ENCODE results near the gene TMEM182.
A peak's percentile ranks its signal among the peaks of the same experiment; 100 is the strongest.

The TMEM182 gene

DNA sequence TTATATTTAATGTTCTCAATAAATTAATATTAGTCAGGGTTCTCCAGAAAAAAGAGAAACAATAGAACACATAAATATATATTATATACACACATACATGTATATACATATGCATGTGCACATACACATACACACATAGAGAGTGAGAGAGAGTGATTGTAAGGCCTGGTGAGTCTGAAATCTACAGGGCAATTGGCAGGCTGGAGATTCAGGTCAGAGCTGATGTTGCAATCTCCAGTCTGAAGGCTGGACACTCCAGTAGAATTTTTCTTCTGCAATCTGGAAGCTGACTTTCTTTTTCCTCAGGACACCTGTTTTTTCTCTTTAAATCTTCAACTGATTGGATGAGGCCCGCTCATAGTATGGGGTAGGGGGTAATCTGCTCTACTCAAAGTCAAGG is 3.2 kb downstream of the TMEM182 start:
- no peak for DNase-seq (ENCODE audit: low read depth, low spot score)

DNA sequence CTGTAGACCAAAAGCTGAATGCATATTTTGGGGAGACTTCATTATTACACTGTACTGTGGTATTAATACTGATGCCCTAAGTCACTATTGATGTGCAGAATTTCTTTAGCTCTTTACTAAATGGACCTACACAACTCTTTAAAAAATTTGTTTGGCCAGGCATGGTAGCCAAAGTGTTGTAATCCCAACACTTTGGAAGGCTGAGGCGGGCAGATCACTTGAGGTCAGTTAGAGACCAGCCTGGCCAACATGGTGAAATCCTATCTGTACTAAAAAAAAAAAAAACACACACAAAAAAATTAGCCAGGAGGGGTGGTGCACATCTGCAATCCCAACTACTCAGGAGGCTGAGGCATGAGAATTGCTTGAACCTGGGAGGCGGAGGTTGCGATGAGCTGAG is 6.4 kb downstream of the TMEM182 start:
- DNase-seq (ENCODE audit: low read depth, low spot score), result no peak

DNA sequence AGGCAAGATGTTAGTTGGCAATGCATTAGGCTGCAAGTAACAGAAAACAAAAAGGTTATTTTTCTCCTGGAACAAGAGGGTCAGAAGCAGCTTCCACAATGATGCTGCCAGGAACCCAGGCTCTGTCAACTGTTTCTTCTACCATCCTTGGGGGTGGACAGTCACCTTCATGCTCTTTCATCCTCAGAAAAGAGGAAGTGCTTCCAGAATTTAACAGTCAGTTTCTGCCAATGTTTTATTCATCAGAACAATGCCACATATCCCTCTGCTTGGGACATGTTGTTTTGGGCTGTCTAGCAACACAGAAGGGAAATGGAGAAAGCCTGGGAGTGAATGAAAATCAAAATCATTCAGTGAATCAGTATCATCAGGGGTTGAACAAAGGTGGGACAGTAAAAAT is 7.1 kb downstream of the TMEM182 start:
- no peak for DNase-seq (ENCODE audit: low read depth, low spot score)

DNA sequence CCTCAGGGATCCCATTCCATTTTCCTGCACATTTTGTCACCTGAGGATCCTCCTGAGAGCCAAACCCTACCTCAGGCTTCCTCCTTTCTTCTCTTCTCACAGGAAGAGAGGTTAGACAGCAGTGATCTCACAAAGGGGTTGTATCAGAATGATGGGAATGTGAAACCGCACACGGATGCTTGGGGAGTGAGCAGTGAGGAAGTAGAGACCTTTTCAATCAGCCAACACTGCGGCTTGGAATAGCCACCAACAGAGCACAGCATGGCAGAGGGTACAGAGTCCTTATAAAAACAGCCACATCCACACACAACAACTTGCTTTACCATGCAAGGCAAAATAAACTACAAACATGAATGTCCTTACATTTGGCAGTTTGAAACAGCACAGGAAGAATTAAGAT is 8.7 kb downstream of the TMEM182 start:
- DNase-seq (ENCODE audit: low read depth, low spot score), result no peak

DNA sequence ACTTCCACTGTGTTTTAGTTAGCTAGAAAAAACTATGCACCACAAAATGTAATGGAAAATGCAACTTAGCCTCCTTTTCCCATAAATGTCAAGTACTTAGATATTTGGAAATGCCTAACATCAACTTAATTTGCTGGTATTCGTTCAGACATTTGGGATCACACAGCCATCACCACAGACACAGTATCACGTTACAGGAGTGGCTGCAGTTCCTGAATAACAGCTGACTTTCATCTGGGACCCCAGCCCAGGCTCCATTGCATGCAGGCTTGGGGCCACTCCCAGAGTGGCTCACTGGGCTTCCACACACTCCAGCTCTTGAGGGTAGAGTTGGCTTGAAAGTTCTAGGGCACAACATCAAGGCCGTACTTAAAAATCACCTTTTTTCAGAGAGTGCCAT is 9.3 kb downstream of the TMEM182 start:
- no peak for DNase-seq (ENCODE audit: low read depth, low spot score)

DNA sequence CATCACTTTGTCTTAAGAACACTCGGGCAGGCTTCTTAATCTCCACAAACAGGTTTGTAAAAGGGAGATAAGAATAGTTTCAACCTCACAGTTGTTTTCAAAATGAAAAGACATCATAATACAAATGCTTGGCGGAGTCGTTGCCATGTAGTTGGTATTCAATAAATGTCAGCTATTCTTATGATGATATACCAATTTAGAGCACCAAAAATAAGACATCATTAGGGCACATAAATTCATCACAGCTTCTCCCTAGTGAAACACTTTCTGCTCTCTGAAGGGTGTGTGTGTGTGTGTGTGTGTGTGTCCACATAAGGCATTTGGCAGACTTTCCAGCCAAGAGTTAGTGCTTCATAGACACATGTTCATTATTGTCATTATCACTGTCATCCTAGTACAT is 10.8 kb downstream of the TMEM182 start:
- no peak for DNase-seq (ENCODE audit: low read depth, low spot score)

DNA sequence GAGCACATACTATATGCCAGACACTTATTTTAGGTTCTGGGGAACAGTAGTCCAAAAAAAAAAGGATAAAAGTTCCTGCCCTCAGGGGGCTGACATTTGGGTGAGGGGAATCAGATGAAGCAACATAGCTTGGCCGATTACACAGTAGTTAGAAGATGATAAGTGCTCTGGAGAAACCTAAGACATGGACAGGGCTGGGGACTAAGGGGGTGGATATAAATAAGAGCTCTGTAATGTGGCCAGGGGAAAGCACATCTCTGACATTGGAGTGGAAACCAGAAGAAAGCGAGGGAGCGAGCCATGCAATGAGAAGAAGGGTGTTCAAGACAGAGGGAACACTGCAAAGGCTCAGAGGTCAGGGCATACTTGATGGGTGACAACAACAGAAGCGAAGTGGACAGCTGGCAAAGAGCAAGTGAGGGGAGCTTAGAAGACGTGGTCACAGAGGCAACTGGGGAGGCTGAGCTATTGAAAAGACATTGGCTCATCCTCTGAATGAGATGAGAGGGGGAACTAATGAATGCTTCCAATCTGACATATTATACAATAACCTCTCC is 11.4 kb downstream of the TMEM182 start:
- DNase-seq (ENCODE audit: low read depth, low spot score), result no peak

DNA sequence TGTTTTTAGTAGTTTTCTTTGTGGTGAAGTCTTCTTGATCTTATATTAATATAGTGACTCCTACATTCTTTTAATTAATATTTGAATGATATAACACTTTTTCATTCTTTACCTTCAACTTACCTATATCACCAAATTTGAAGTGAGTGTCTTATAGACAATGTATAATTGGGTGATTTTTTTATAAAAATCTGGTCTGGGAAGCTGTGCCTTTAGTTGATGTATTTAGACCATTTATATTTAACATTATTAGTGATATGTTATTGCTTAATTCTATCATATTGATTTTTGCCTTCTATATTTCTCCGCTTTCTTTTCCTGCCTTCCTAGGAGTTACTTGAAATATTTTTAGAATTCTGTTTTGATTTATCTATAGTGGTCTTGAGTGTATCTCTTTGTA is 16.4 kb downstream of the TMEM182 start:
- no peak for DNase-seq (ENCODE audit: low read depth, low spot score)

DNA sequence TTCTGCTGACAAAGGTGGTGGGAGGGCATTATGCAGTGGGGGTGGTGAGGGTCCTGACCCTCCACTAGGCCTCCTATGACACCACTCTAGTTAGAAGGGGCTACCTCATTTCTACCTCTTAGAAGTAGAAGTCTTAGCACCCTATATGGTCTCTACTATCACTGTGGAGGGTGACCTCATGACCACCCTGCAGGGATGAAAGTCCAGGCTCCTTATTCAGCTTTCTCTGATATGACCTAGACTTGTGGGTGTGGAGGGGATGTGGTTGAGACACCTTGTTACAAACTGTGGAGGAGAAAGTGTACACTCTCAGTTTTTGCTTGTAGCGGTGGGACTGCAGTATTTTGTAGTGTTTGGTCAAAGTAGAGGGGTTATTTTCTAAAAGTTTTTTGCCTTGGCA is 18.6 kb downstream of the TMEM182 start:
- no peak for DNase-seq (ENCODE audit: low read depth, low spot score)

DNA sequence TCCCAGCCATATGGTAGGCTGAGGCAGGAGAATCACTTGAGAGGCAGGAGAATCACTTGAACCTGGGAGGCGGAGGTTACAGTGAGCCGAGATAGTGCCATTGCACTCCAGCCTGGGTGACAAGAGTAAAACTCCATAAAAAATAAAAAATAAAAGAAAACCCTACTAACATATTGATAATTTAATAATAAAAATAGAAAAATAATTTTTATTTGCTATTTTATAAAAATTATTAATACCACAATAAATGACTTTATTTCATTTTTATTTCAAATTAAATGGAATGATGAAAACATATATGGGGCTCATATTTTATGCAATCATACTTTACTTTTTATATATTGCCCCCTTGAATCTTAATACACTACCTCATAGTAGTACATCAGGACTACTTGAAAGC is 20.4 kb downstream of the TMEM182 start:
- no peak for DNase-seq (ENCODE audit: low read depth, low spot score)

DNA sequence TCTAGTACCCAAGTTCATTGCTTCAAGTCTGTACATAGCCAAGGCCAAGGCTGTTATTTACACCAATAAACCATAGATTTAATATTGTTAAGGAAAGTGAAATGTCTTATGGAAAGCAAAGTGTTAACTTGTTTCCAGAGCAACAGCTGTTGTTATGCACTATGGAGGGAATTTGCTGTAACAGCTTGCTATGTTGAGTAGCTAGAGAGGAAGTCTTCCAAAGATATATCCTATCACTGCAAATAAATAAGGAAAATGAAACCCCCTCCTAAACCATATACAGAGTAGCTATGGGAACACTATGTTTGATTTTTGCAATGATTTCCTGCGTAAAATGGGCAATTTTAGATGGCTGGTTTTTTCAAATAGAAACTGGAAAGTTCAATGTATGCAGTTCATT is 21.1 kb downstream of the TMEM182 start:
- no peak for DNase-seq (ENCODE audit: low read depth, low spot score)

DNA sequence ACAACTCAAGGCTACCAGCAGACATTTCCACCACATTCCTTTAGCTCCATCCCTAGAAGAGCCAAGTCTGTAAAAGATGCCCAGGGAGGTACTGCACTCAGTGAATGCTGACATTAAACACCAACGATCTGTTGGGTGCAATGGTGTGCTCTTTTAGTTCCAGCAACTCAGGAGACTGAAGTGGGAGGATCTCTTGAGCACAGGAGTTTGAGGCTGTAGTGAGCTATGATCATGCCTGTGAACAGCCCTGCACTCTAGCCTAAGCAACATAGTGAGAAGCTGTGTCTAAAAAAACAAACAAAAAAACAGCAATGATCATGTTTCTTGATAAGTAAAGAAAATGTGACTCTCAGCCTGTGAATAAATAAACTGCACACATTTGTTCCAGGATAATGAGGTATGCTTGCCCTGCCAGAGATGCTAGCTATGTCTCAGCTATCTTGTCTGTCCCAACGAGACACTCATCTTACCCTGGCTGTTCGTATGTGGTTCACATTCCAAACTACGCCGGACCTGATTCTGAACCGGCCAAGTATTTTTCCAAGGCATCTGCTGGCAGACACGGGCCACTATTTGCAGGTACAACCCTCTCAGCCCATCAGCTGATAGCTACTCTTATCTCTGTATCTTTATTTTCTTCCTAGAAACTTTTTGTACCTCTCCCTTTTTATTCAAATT is 21.8 kb downstream of the TMEM182 start:
- DNase-seq (ENCODE audit: low read depth, low spot score), result no peak

DNA sequence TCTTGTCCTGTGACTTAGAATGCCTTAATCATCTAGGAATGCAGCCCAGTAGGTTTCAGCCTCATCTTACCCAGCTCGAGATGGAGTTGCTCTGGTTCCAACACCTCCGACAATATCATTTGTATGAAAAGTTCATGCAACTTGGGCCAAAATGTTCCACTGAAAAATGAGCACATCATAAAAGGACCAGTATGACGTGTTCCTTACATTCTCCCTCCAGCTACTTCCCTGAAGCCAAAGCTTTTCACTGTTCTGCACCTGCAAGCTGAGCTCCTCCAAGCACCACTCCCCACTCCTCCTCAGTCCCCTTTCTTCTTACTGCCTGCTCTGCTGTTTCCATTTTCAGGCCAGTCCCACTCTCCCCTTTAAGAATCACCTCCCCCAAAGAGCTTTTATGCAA is 23.1 kb downstream of the TMEM182 start:
- peak; percentile 6 for DNase-seq (ENCODE audit: low read depth, low spot score)

DNA sequence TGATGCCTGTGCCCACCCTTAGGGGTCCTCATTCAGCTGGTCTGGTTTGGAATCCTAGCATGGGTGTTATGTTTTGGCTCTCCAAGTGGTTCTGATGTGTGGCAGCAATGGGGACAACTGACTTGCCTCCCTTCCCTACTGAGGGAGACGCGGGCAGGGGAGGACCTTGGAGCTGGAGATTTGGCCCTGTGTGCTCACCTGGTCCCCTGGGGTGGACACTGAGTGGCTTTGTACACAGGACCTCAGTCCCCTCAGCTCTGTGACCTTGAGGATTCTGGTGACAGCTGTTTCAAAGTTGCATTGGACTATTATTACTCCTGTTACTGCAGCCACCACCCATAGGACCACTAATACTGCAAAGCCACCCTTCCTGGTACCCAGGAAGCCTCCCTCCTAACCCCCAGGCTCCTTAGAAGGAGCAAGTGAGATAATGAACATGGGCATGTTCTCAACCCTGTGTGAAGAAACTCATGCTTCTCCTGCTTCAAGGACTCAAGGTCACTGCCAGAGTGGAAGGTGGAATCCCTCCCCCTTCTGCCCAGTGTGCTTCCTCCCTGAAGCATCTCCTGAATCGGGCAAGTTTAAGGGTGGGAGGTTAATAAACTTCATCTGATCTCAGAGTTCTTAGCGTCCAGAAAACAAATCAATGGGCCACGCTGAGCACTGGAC is 26.5 kb downstream of the TMEM182 start:
- DNase-seq (ENCODE audit: low read depth, low spot score), result no peak

DNA sequence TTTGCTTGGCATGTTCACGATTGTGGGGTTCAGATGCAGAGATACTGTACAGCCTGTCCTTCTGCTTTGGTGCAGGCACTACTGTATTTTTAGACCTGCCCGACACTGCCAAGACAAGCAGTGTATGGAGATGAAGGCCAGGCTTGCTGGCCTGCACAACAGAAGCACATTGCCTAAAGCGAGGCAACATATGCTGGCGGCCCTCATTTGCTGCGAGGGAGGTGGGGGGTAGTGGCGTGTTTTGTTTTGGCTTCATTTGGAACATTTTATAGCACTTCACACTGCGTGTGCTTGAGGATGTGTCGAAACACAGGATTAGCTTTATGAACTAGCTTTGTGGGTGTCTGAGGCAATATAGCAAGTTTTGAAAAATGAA is 27.0 kb downstream of the TMEM182 start:
- no peak for DNase-seq (ENCODE audit: low read depth, low spot score)

DNA sequence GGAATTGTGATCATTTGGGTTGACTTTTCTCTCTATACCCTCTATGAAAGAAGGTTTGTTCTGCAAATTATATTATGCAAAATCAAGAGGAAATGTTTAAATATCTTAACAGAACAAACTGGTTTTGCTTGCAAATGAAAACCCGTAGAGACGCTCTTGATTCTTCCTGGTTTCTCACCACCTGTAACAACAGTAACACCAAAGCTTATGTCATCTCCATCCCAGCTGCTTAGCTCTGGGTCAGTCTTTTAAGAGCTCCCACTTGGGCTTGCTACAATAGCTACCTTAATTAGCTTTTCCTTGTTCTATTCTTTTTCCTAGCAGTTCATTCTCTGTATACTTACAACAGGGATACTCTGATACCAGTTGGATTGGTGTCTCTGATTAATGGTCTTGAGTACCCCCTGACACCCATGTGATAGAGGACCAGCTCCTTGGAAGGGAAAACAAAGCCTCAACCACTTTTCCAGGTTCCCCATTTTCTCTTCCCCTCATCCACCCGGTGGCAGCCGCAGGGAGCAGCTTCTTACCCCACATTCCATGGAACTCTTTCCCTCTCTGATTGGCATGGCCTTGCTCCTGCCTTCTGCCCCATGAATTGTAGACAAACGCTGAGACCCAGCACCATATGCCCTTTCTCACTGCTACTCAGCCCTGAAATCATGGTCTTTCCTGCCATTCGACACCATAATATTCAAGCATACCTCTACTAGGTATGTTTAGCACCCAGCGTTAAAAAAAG is 27.7 kb downstream of the TMEM182 start:
- no peak for DNase-seq (ENCODE audit: low read depth, low spot score)

DNA sequence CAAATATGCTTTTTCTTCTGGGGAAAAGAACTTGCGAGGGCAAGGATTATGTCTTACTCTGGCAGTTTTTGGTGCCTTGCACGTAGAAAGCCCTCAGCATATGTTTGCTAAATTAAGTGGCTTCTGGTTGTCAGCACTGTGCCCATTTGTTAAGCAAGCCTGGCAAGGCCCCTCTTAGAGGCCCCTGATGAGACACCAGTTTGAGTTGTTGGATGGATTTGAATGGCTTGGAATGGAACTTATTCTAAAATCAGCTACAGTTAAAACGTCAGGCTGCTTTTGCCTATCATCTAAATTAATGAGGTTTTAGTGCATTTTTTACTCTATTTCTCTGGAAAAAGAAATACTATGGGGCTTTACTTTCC is 28.2 kb downstream of the TMEM182 start:
- no peak for DNase-seq (ENCODE audit: low read depth, low spot score)

DNA sequence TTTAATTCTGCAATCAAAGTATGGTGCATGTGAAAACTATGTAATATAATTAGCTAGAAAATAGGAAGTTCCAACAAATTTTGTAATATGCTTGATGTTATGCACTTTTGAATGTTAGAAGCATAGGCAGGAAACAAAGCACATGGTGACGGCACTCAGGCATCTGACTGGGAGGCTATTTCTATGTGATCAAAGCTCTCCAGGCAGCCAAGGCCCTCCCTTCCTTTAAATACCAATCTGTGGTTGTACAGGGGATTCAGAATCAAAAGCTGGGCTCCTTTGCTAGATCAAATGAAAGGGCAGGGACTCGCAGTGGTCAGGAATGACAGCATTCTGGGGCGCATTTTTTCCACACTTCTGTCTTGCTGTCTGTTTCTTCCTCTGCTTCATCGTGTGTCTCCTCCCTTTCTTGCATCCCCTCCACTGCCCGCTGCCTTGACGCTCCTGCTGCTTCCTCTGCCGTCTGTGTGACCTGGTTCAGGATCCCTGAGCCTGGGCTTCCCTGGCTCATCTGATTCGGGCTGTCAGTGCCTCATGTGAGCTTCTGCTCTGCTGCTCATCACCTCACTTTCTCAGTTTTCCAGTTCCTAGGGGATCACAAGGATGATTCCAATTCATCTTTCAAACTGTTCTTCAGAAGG is 30.9 kb downstream of the TMEM182 start:
- no peak for DNase-seq (ENCODE audit: low read depth, low spot score)

DNA sequence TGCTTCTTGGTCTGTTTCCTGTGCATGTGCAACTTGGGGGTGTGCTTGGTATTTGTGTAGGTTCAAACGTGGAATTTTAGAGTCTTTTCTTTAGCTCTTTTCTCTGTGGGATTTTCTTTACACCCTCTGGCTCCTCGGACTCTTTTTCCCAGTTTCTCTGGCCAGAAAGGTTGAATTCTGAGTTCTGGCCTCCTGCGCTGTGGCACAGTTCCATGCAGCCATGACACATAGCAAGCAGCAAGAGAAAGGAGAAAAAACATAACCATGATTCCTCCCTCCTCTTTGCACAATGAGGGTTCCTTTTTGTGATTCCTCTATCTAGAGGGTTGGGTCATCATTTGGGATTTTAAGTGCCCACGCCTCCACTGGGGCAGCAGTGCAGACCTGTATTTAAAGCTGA is 33.8 kb downstream of the TMEM182 start:
- DNase-seq (ENCODE audit: low read depth, low spot score), result no peak

DNA sequence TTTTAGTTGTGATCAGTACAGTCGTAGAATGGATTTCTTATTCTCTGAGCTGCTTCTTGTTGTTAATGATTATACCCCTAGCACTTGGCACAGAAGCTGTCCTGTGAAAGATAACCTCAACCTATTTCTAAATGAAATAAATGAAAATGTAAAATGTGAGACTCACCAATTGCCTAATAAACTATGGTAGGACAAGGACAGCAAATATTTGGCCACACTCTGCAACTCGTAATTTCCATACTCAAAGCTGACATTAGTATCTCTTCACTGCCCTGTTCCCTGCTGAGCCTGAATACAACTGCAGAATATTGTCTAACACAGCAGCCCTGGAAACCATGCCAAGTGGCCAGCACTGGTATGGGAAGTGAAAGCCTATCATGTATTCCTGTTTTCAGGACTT is 34.5 kb downstream of the TMEM182 start:
- no peak for DNase-seq (ENCODE audit: low read depth, low spot score)

DNA sequence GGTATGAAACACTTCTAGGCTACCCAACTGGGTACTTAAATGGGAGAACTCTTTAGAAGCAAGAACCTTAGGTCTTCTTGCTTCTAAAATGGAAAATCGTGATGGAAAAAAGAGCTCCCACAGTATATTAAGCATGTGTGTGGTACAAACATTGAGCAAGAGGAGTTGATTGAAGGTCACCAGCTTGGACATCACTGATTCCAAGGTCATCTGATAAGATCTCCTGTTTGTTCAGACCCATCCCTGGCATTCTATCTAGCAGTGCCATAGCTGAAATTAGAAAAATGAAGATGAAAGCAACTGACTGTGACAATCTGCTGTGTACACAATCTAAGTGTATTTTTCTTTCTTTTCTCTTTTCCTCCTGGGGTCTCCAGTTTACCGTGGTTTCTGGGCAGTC is 35.7 kb downstream of the TMEM182 start:
- no peak for DNase-seq (ENCODE audit: low read depth, low spot score)

DNA sequence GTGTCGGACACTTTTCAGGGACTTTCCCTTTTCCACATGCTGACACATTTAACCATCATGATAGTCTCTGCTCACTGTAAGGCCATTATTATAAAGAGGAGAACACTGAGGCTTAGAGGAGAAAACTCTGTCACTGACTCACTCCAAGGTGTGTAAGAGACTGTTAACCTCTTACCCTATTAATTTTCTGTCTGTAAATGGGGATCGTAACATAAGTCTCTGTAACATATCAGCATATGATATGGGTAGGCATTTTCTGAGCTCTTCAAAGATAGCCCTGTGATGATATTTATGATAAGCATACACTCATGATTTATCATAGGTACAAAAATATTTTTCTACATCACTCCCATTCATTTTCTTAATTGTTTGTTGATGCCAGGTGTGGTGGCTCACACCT is 36.4 kb downstream of the TMEM182 start:
- no peak for DNase-seq (ENCODE audit: low read depth, low spot score)
